ENCODE results near the gene CDCA3.
"Not testable (repeated sequence)": the region's sequence is repeated elsewhere in the genome, so short reads cannot be mapped to it uniquely, and the experiment has no call there.

Gene CDCA3

DNA sequence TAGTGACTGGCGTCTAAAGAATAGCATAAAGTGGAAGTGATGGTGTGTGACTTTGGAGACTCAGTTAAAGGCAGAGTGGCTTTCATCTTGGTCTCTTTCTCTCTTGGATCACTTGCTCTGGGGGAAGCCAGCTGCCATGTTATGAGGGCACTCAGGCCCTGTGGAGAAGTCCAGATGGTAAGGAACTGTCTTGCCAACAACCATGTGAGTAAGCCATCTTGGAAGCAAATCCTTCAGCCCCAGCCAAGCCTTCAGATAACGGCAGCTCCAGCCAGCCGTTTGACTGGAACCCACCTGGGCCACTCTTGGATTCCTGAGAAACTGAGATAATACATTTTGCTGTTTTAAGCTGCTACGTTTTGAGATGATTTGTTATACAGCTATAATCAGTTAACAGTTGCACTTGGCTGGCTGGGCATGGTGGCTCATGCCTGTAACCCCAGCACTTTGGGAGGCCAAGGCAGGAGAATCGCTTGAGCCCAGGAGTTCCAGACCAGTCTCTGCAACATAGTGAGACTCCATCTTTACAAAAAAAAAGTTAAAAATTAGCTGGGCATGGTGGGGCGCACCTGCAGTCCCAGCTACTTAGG is 45.9 kb upstream of the CDCA3 start:
- no peak overlapping the region for H3K4me3 ChIP-seq (ENCODE audit: low read length)
- no peaks in the 10 kb centered on the region for H3K36me3 ChIP-seq (replicated peaks; ENCODE audit: insufficient read depth, low read length)
- no peak overlapping the region for H3K9ac ChIP-seq (ENCODE audit: low read length)
- 0 out of 2 replicates have a peak, but pooled peaks cover under 1% of the 10 kb centered on the region for H3K4me1 ChIP-seq (ENCODE audit: low read length)
- H3K4me2 ChIP-seq (ENCODE audit: low read depth, low read length) = no peak overlapping the region
- H3K9me2 ChIP-seq (replicated peaks; ENCODE audit: insufficient read depth, low read length) = no peaks in the 10 kb centered on the region
- no peak for DNase-seq
- H3K9me3 ChIP-seq (replicated peaks; ENCODE audit: insufficient read depth, low read length) = no peaks in the 10 kb centered on the region
- no peaks in the 10 kb centered on the region for H3K79me2 ChIP-seq (ENCODE audit: low read length)
- H3K27me3 ChIP-seq (replicated peaks; ENCODE audit: insufficient read depth, low read length) = no peaks in the 10 kb centered on the region
- H3K27ac ChIP-seq (ENCODE audit: low read length) = no peak overlapping the region
- TF ChIP-seq, protein P1, sequence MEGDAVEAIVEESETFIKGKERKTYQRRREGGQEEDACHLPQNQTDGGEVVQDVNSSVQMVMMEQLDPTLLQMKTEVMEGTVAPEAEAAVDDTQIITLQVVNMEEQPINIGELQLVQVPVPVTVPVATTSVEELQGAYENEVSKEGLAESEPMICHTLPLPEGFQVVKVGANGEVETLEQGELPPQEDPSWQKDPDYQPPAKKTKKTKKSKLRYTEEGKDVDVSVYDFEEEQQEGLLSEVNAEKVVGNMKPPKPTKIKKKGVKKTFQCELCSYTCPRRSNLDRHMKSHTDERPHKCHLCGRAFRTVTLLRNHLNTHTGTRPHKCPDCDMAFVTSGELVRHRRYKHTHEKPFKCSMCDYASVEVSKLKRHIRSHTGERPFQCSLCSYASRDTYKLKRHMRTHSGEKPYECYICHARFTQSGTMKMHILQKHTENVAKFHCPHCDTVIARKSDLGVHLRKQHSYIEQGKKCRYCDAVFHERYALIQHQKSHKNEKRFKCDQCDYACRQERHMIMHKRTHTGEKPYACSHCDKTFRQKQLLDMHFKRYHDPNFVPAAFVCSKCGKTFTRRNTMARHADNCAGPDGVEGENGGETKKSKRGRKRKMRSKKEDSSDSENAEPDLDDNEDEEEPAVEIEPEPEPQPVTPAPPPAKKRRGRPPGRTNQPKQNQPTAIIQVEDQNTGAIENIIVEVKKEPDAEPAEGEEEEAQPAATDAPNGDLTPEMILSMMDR (IDR thresholded peaks at IDR 0.05; ENCODE audit: low read length) = no peak
- TF ChIP-seq EZH2 (optimal IDR thresholded peaks at IDR 0.05; ENCODE audit: low read depth, low read length) (no peak), EZH2phosphoT487 (IDR thresholded peaks at IDR 0.05; ENCODE audit: low read length) (no peak)
- no peaks in the 10 kb centered on the region for H3F3A ChIP-seq (ENCODE audit: insufficient read depth, low read length)
- H4K20me1 ChIP-seq (ENCODE audit: insufficient read depth, low read length) = no peaks in the 10 kb centered on the region
- H2AFZ ChIP-seq (ENCODE audit: low read length) = no peak overlapping the region

DNA sequence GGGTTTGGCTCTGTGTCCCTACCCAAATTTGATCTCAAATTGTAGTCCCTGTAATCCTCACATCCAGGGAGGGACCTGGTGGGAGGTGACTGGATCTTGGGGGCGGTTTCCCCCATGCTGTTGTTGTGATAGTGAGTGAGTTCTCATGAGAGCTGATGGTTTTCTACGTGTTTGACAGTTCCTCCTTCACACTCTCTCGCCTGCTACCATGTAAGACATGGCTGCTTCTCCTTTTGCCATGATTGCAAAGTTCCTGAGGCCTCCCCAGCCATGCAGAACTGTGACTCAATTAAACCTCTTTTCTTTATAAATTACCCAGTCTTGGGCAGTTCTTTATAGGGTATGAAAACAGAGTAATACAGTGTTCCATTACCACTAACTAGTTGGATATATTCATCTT is 43.2 kb upstream of the CDCA3 start:
- Histone ChIP-seq H3K9me3 (replicated peaks; ENCODE audit: insufficient read depth, low read length) (no peaks in the 10 kb centered on the region), H3K4me1 (ENCODE audit: low read length) (peaks cover 11% of the 10 kb centered on the region), H3K4me2 (ENCODE audit: low read depth, low read length) (no peak overlapping the region), H3K4me3 (ENCODE audit: low read length) (no peak overlapping the region), H3K79me2 (ENCODE audit: low read length) (no peaks in the 10 kb centered on the region), H3K27me3 (replicated peaks; ENCODE audit: insufficient read depth, low read length) (no peaks in the 10 kb centered on the region), H3K9me2 (replicated peaks; ENCODE audit: insufficient read depth, low read length) (no peaks in the 10 kb centered on the region), H3F3A (ENCODE audit: insufficient read depth, low read length) (peaks cover 9% of the 10 kb centered on the region; the same call in 1 of the 2 replicates), H2AFZ (ENCODE audit: low read length) (no peak overlapping the region), H3K36me3 (replicated peaks; ENCODE audit: insufficient read depth, low read length) (no peaks in the 10 kb centered on the region), H3K9ac (ENCODE audit: low read length) (no peak overlapping the region), H4K20me1 (ENCODE audit: insufficient read depth, low read length) (no peaks in the 10 kb centered on the region), H3K27ac (ENCODE audit: low read length) (no peak overlapping the region)
- TF ChIP-seq EZH2 (optimal IDR thresholded peaks at IDR 0.05; ENCODE audit: low read depth, low read length) (no peak), EZH2phosphoT487 (IDR thresholded peaks at IDR 0.05; ENCODE audit: low read length) (no peak)
- TF ChIP-seq, protein P1 (IDR thresholded peaks at IDR 0.05; ENCODE audit: low read length) = no peak
- no peak for DNase-seq

DNA sequence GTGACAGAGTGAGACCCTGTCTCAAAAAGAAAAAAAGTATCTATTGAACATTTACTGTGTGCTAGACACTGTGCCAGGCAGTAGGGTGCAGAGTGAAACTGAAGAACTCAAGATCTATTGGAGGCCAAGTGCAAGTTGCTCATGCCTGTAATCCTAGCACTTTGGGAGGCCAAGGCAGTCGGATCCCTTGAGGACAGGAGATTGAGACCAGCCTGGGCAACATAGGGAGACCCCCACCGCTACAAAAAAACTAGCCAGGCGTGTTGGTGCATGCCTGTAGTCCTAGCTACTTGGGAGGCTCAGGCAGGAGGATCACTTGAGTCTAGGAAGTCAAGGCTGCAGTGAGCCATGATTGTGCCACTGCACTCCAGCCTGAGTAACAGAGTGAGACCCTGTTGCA is 41.6 kb upstream of the CDCA3 start:
- not testable (repeated sequence) for H3F3A ChIP-seq (ENCODE audit: insufficient read depth, low read length); H3K4me2 ChIP-seq (ENCODE audit: low read depth, low read length); H3K27me3 ChIP-seq (replicated peaks; ENCODE audit: insufficient read depth, low read length); H3K27ac ChIP-seq (ENCODE audit: low read length); H2AFZ ChIP-seq (ENCODE audit: low read length); H3K79me2 ChIP-seq (ENCODE audit: low read length); H3K9me3 ChIP-seq (replicated peaks; ENCODE audit: insufficient read depth, low read length); H3K9me2 ChIP-seq (replicated peaks; ENCODE audit: insufficient read depth, low read length); H4K20me1 ChIP-seq (ENCODE audit: insufficient read depth, low read length); H3K36me3 ChIP-seq (replicated peaks; ENCODE audit: insufficient read depth, low read length); H3K4me3 ChIP-seq (ENCODE audit: low read length); H3K9ac ChIP-seq (ENCODE audit: low read length); DNase-seq
- peaks cover 11% of the 10 kb centered on the region for H3K4me1 ChIP-seq (ENCODE audit: low read length)

DNA sequence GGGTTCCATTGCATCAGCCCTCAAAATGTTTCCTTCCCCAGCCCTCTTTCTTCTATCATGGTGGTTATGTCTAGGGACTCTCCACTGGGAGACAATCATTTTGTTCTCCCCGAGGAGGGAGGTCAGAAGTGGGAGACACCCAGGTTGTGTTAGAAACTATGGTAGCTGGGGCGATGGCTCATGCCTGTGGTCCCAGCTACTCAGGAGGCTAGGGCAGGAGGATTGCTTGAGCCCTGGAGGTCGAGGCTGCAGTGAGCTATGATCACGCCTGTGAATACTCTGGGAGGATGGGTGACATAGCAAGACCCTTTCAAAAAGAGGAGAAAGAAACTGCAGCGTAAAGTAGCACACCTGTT is 40.5 kb upstream of the CDCA3 start:
- Histone ChIP-seq H3K4me2 (ENCODE audit: low read depth, low read length) (peak overlapping the region; percentile 63), H4K20me1 (ENCODE audit: insufficient read depth, low read length) (no peaks in the 10 kb centered on the region), H3K27ac (ENCODE audit: low read length) (peak overlapping the region; percentile 77), H3K9me3 (replicated peaks; ENCODE audit: insufficient read depth, low read length) (no peaks in the 10 kb centered on the region), H3K9me2 (replicated peaks; ENCODE audit: insufficient read depth, low read length) (no peaks in the 10 kb centered on the region), H3F3A (ENCODE audit: insufficient read depth, low read length) (peaks cover 9% of the 10 kb centered on the region; the same call in 1 of the 2 replicates), H3K4me3 (ENCODE audit: low read length) (peak overlapping the region; percentile 46), H2AFZ (ENCODE audit: low read length) (peak overlapping the region; percentile 42), H3K4me1 (ENCODE audit: low read length) (peaks cover 11% of the 10 kb centered on the region), H3K36me3 (replicated peaks; ENCODE audit: insufficient read depth, low read length) (no peaks in the 10 kb centered on the region), H3K79me2 (ENCODE audit: low read length) (no peaks in the 10 kb centered on the region), H3K27me3 (replicated peaks; ENCODE audit: insufficient read depth, low read length) (no peaks in the 10 kb centered on the region), H3K9ac (ENCODE audit: low read length) (peak overlapping the region; percentile 64)
- TF ChIP-seq EZH2 (optimal IDR thresholded peaks at IDR 0.05; ENCODE audit: low read depth, low read length) (no peak), EZH2phosphoT487 (IDR thresholded peaks at IDR 0.05; ENCODE audit: low read length) (no peak)
- TF ChIP-seq, protein P1 (IDR thresholded peaks at IDR 0.05; ENCODE audit: low read length) = no peak
- DNase-seq = no peak

All from MM.1S (cell line).